Heart right ventricle (tissue), 16 donors: Measurements from ENCODE around the gene FAM200B. TPM values are rescaled to one million over a fixed set of nuclear protein-coding genes. Genes with fewer than 3 reads are reported as not detected.
A peak's percentile ranks its signal among the peaks of the same experiment; 100 is the strongest.

ENCODE experiments used
- ATAC-seq, 8 donors: fragments of 200-7000 bp; cut with Tn5 transposase; one replicate each; pipeline ENCODE4 v1.9.1; 2020; ENCODE audit warnings: mild to moderate bottlenecking in 8 of 8, moderate library complexity in 8 of 8, moderate number of reproducible peaks in 1 of 8
- DNase-seq, 2 donors: peaks; one replicate each; pipeline ENCODE4 v3.0.0-alpha.2; 2020
- H3K27ac ChIP-seq, 10 donors: fragments of 200-600 bp; sonication (generic) in 2 of 10; one replicate each; pipeline versions ENCODE4 v1.5.0 to v1.8.0; 2020 to 2022; ENCODE audit warnings: mild to moderate bottlenecking in 3 of 10
- H3K27me3 ChIP-seq, 7 donors: fragments of 200-600 bp; one replicate each; pipeline ENCODE4 v1.8.0; 2021 to 2022; ENCODE audit warnings: mild to moderate bottlenecking in 2 of 7
- H3K36me3 ChIP-seq, 9 donors: fragments of 200-600 bp; sonication (generic) in 1 of 9; one replicate each; pipeline versions ENCODE4 v1.5.0 to v1.8.0; 2020 to 2022; ENCODE audit warnings: mild to moderate bottlenecking in 2 of 9
- H3K4me1 ChIP-seq, 9 donors: fragments of 200-600 bp; sonication (generic) in 1 of 9; one replicate each; pipeline versions ENCODE4 v1.5.0 to v1.8.0; 2020 to 2022; ENCODE audit warnings: mild to moderate bottlenecking in 4 of 9
- H3K4me3 ChIP-seq, 10 donors: fragments of 200-600 bp; sonication (generic) in 2 of 10; one replicate each; pipeline versions ENCODE4 v1.5.0 to v1.8.0; 2020 to 2022; ENCODE audit warnings: mild to moderate bottlenecking in 7 of 10, moderate library complexity in 2 of 10
- H3K9me3 ChIP-seq, 11 donors: fragments of 200-600 bp in 10 of 11; sonication (generic) in 2 of 11; one replicate each; pipeline versions ENCODE4 v1.5.0 to v1.8.0; 2013 to 2022; ENCODE audit warnings: mild to moderate bottlenecking in 2 of 11, control low read depth in 1 of 11, moderate library complexity in 1 of 11
- CTCF ChIP-seq, 9 donors: fragments of 200-600 bp; sonication (generic) in 2 of 9; IDR thresholded peaks; one replicate each; pipeline versions ENCODE4 v1.5.0 to v1.8.0; 2021 to 2022; ENCODE audit warnings: antibody characterized with exemption in 9 of 9, mild to moderate bottlenecking in 5 of 9, moderate library complexity in 1 of 9
- WGBS, 2 donors: extraction: QIAGEN DNeasy Blood & Tissue Kit; methylation state at CpG; one replicate each; pipeline ENCODE4 v1.1.7; 2013; ENCODE audit warnings: inconsistent platforms in 1 of 2; 5-methylcytosine and 5-hydroxymethylcytosine counted together
- intact Hi-C, 10 donors: fragments of 100-400 bp; cut with DNase I; formaldehyde crosslinking; loops; one replicate each; pipeline versions ENCODE4 v1.11.1 to v1.14.2; 2022
- polyA plus RNA-seq, 2 donors: library from polyadenylated mRNA; stranded (reverse); fragments of 200-250 nt; gene quantifications; one replicate each; pipeline ENCODE4 v1.2.3, GENCODE V29; 2013
- total RNA-seq, 10 donors: library from RNA; stranded (reverse); fragmentation: NEBNext Ultra II Directional in 3 of 10; extraction: Animal tissue kit (Norgen Biotek cat#: 25700) in 3 of 10; gene quantifications; one replicate each; pipeline versions ENCODE4 v1.2.1 to v1.2.4, GENCODE V29; 2021 to 2023
- donor health status: Arrhythmogenic right ventricular cardiomyopathy.
- donor health status: ischemic (EF 13 %, LVEDD 7.1; RV severe dilation, severe dysfunction).
- donor health status: healthy with polysubstance abuse.
- donor health status: DM: no; HTN: yes; CAD: no.
- donor health status: DM: no; HTN: no; CAD: no.
- donor health status: ischemic (EF 25% LVEDD 6.9; RV normal size, moderate dysfunction).
- donor health status: ischemic (EF 25% LVEDD 5.7; RV mildly dilated, moderate dysfunction).
- donor health status: healthy.
- donor health status: DM: yes; HTN: yes; CAD: no.
- donor health status: Ischemic cardiomyopathy.
- donor health status: ischemic (EF 35%, LVEDD 5.7; RV mildly dilated, moderate dysfunction).
- donor health status: nonischemic (EF 11% LVEDD 7.7; RV severe dilation, severe dysfunction).
- donor health status: DM: yes; HTN: yes; CAD: no.
- donor health status: PGD.
- donor health status: ischemic (EF 29% LVEDD 5.4; RV normal size, mild dysfunction).
- donor health status: nonischemic (EF 23%, LVEDD 6.1; RV moderate dilation, normal function).

FAM200B gene
- total and polyA plus RNA-seq, 12 donors: 19.7 to 38.7 (median 29.3) TPM

DNA sequence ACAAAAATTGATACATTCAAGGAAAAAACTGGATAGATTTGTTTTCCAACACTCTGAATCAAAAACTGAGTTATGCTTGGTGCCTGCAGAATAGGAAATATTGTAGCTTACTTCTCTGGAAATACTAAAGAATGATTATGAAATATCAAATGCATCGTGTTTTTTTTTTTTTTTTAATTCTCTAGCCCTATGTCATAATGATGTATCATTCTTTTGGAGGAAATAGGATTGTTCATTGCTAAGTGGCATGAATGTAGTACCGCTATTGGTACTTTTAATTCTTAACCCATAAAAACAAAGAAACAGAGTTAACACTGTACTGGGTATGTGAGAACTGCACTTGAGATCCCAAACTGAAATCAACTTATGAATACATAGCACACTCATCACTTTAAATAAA is 7.6 kb upstream of the FAM200B start:
- H3K27ac ChIP-seq: no peak overlapping the region
- H3K36me3 ChIP-seq: no peaks in the 10 kb centered on the region
- H3K9me3 ChIP-seq: no peaks in the 10 kb centered on the region
- no peaks in the 10 kb centered on the region for H3K27me3 ChIP-seq
- intact Hi-C loops: loop anchor here in 1 of 10 donors (5.0 kb wide), 1 partner anchor 1848 kb away; no protein-coding TSS in a partner anchor
- ATAC-seq (no peak), DNase-seq (no peak)
- 89 to 92% methylated on average over 2 of the region's 2 CpGs for WGBS, 2 donors
- peaks cover 0 to 23% (median 0%) of the 10 kb centered on the region in 9 donors for H3K4me1 ChIP-seq
- H3K4me3 ChIP-seq: no peak overlapping the region
- TF ChIP-seq CTCF (IDR thresholded peaks at IDR 0.05): no peak

DNA sequence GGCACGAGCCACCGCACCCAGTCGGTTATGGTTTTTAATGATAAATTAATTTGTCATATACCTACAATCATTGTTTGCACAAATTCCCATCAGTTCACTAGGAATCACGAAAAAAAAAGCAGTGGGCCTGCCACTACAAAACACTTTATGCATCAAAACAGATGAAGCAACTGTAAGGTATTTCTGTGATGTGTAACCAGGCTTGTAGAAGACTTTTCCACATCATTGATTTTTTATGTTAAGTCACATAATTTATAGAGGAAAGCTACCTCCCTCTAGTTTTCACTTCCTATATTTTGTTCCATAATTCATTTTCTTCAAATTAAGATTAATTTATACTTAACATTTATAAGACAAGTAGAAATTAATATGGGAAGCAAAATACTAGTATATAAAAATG is 6.7 kb upstream of the FAM200B start:
- Histone ChIP-seq H3K36me3 (no peaks in the 10 kb centered on the region), H3K9me3 (no peaks in the 10 kb centered on the region), H3K27me3 (no peaks in the 10 kb centered on the region), H3K4me1 (peaks cover 0 to 30% (median 0%) of the 10 kb centered on the region in 9 donors), H3K4me3 (no peak overlapping the region), H3K27ac (peak overlapping the region in 1 of 10 donors; percentile 45)
- DNase-seq (no peak), ATAC-seq (no peak)
- no peak for TF ChIP-seq CTCF (IDR thresholded peaks at IDR 0.05)
- 93 to 99% methylated on average over 4 of the region's 4 CpGs for WGBS, 2 donors
- intact Hi-C loops: loop anchor here in 1 of 10 donors (5.0 kb wide), 1 partner anchor 1847 kb away; no protein-coding TSS in a partner anchor

- Histone ChIP-seq H3K36me3 (no peaks in the 10 kb centered on the region), H3K4me1 (peaks cover 0 to 34% (median 0%) of the 10 kb centered on the region in 9 donors), H3K27me3 (no peaks in the 10 kb centered on the region), H3K9me3 (no peaks in the 10 kb centered on the region), H3K27ac (peak overlapping the region in 1 of 10 donors; percentile 45), H3K4me3 (no peak overlapping the region)
- intact Hi-C loops: no loop called here
- 92% methylated on average over 3 of the region's 3 CpGs for WGBS, 2 donors
- DNase-seq (no peak), ATAC-seq (no peak)
- no peak for TF ChIP-seq CTCF (IDR thresholded peaks at IDR 0.05)
These were observed 6.3 kb upstream of the FAM200B start for GRCh38 chr4:15675356-15675755.

DNA sequence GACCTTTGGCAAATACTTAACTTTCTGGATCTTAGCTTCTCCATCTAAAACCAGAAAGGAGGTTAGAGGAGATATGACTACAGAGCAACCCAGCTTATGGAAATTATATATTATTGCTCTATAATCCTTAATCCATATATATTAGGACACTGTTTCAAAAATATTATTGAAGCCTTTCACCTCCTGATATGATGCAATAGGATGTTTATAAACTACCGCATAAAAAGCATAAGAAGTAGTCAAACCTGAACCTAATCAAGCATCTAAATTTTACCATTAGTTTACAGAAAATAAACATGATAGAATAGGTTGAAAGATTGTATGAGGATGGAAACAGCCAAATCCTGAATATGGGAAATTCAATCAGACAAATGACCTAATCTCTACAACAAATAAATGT is 5.6 kb upstream of the FAM200B start:
- no peaks in the 10 kb centered on the region for H3K9me3 ChIP-seq
- H3K4me1 ChIP-seq: peaks cover 0 to 40% (median 2%) of the 10 kb centered on the region in 9 donors
- no peaks in the 10 kb centered on the region for H3K36me3 ChIP-seq
- ATAC-seq (no peak), DNase-seq (no peak)
- no peak overlapping the region for H3K27ac ChIP-seq
- intact Hi-C loops: no loop called here
- H3K27me3 ChIP-seq: no peaks in the 10 kb centered on the region
- TF ChIP-seq CTCF (IDR thresholded peaks at IDR 0.05): no peak
- no peak overlapping the region for H3K4me3 ChIP-seq
- WGBS, 2 donors: 90 to 92% methylated on average over 1 of the region's 1 CpG
